ENCODE results near the gene CCNI2. TPM values are rescaled to one million over a fixed set of nuclear protein-coding genes. Genes with fewer than 3 reads are reported as not detected.

The CCNI2 gene
- total RNA-seq, 1 donor from 2014 or later = 0.36 TPM

GRCh38 chr5:132776131-132776937 is 29.1 kb downstream of the CCNI2 start:
- ATAC-seq = peak; percentile 48
- intact Hi-C loops (cut with DNase I) = no loop called here

GRCh38 chr5:132776938-132777208 is 29.6 kb downstream of the CCNI2 start:
- intact Hi-C loops (cut with DNase I) = no loop called here
- DNase-seq (ENCODE audit: low spot score) (no peak), ATAC-seq (no peak)

More at GRCh38 chr5:132776131-132776937, 29.1 kb downstream of the CCNI2 start:
- no peak for DNase-seq (ENCODE audit: low spot score)

GRCh38 chr5:132777209-132778069 is 30.2 kb downstream of the CCNI2 start, which contains the start of gene SEPTIN8:
SEPTIN8 (minus strand) TSS chr5:132777239; CDS start chr5:132777137, 102 bp downstream.
- intact Hi-C loops (cut with DNase I) = no loop called here
- peak; percentile 76 for DNase-seq (ENCODE audit: low spot score)
- peak; percentile 72 for ATAC-seq

GRCh38 chr5:132778129-132778528 is 30.9 kb downstream of the CCNI2 start:
- ATAC-seq (no peak), DNase-seq (ENCODE audit: low spot score) (no peak)
- intact Hi-C loops (cut with DNase I) = no loop called here

GRCh38 chr5:132778856-132779255 is 31.6 kb downstream of the CCNI2 start:
- no peak for ATAC-seq
- intact Hi-C loops (cut with DNase I) = no loop called here
- DNase-seq (ENCODE audit: low spot score) = no peak

- intact Hi-C loops (cut with DNase I) = no loop called here
- DNase-seq (ENCODE audit: low spot score) = no peak
- no peak for ATAC-seq
These were observed 32.7 kb downstream of the CCNI2 start for GRCh38 chr5:132779961-132780360.

- no peak for DNase-seq (ENCODE audit: low spot score)
- no peak for ATAC-seq
- intact Hi-C loops (cut with DNase I) = no loop called here
These were observed 33.4 kb downstream of the CCNI2 start for GRCh38 chr5:132780577-132780976.

- DNase-seq (ENCODE audit: low spot score) = no peak
- ATAC-seq = no peak
- intact Hi-C loops (cut with DNase I) = no loop called here
These were observed 33.8 kb downstream of the CCNI2 start for GRCh38 chr5:132781029-132781428.

GRCh38 chr5:132782101-132782500 is 34.9 kb downstream of the CCNI2 start:
- intact Hi-C loops (cut with DNase I) = no loop called here
- no peak for DNase-seq (ENCODE audit: low spot score)
- no peak for ATAC-seq

- no peak for DNase-seq (ENCODE audit: low spot score)
- intact Hi-C loops (cut with DNase I) = no loop called here
- no peak for ATAC-seq
These were observed 38.1 kb downstream of the CCNI2 start for GRCh38 chr5:132785365-132785764.

- no peak for ATAC-seq
- no peak for DNase-seq (ENCODE audit: low spot score)
- intact Hi-C loops (cut with DNase I) = no loop called here
These were observed 38.6 kb downstream of the CCNI2 start for GRCh38 chr5:132785864-132786263.

GRCh38 chr5:132787076-132787475 is 39.9 kb downstream of the CCNI2 start:
- intact Hi-C loops (cut with DNase I) = no loop called here
- DNase-seq (ENCODE audit: low spot score) (no peak), ATAC-seq (no peak)

- ATAC-seq (no peak), DNase-seq (ENCODE audit: low spot score) (no peak)
- intact Hi-C loops (cut with DNase I) = no loop called here
These were observed 41.3 kb downstream of the CCNI2 start for GRCh38 chr5:132788508-132788907.

GRCh38 chr5:132788990-132789886 is 42.0 kb downstream of the CCNI2 start:
- no peak for ATAC-seq
- no peak for DNase-seq (ENCODE audit: low spot score)
- intact Hi-C loops (cut with DNase I) = no loop called here

- DNase-seq (ENCODE audit: low spot score) (no peak), ATAC-seq (no peak)
- intact Hi-C loops (cut with DNase I) = no loop called here
These were observed 43.1 kb downstream of the CCNI2 start for GRCh38 chr5:132790201-132790865.

GRCh38 chr5:132791026-132791425 is 43.8 kb downstream of the CCNI2 start:
- ATAC-seq (no peak), DNase-seq (ENCODE audit: low spot score) (no peak)
- intact Hi-C loops (cut with DNase I) = no loop called here

- ATAC-seq = no peak
- DNase-seq (ENCODE audit: low spot score) = no peak
- intact Hi-C loops (cut with DNase I) = no loop called here
These were observed 50.4 kb downstream of the CCNI2 start for GRCh38 chr5:132797651-132798050.

GRCh38 chr5:132799392-132799791 is 52.2 kb downstream of the CCNI2 start:
- no peak for DNase-seq (ENCODE audit: low spot score)
- no peak for ATAC-seq
- intact Hi-C loops (cut with DNase I) = no loop called here

- no peak for DNase-seq (ENCODE audit: low spot score)
- ATAC-seq = no peak
- intact Hi-C loops (cut with DNase I) = no loop called here
These were observed 53.3 kb downstream of the CCNI2 start for GRCh38 chr5:132800545-132800944.

Data from sciatic nerve (tissue), 2 donors.